MCF 10A (cell line): Measurements from ENCODE around the gene P2RY14. TPM values are rescaled to one million over a fixed set of nuclear protein-coding genes. Genes with fewer than 3 reads are reported as not detected.

Source experiments
- BruUV-seq: library from RNA; stranded (reverse); fragments of 400-500 nt; replicated peaks from 2 replicates; lab custom pipeline; 2021; lab: Mats Ljungman, UMichigan
- CTCF ChIA-PET: fragments of 300-600 bp; sonication (Branson Sonifier 250); formaldehyde crosslinking; extraction: SDS; loops from one replicate; lab custom pipeline; 2021; ENCODE audit warnings: antibody characterized with exemption, inconsistent platforms; lab: Yijun Ruan, JAX
- POLR2A ChIA-PET: fragments of 300-600, 350-650 bp; sonication (Branson Sonifier 250); formaldehyde crosslinking; extraction: SDS; loops from one replicate; lab custom pipeline; 2020; ENCODE audit warnings: antibody characterized with exemption, inconsistent platforms; lab: Yijun Ruan, JAX
- DNase-seq: peaks from one replicate; pipeline ENCODE4 v3.0.0-alpha.2; 2018; ENCODE audit not compliant: unreplicated experiment
- H3K27ac Mint-ChIP-seq: one replicate; pipeline ENCODE4 v1.8.0; 2022; ENCODE audit warnings: mild to moderate bottlenecking, low read depth, mixed read lengths; ENCODE audit not compliant: unreplicated experiment
- H3K27me3 Mint-ChIP-seq: one replicate; pipeline ENCODE4 v1.8.0; 2022; ENCODE audit warnings: mixed read lengths; ENCODE audit not compliant: insufficient read depth, unreplicated experiment
- H3K36me3 Mint-ChIP-seq: one replicate; pipeline ENCODE4 v1.8.0; 2022; ENCODE audit warnings: mild to moderate bottlenecking, moderate library complexity, mixed read lengths; ENCODE audit not compliant: insufficient read depth, unreplicated experiment
- H3K4me1 Mint-ChIP-seq: one replicate; pipeline ENCODE4 v1.8.0; 2022; ENCODE audit warnings: mixed read lengths; ENCODE audit not compliant: insufficient read depth, unreplicated experiment
- H3K4me3 Mint-ChIP-seq: one replicate; pipeline ENCODE4 v1.8.0; 2022; ENCODE audit warnings: mild to moderate bottlenecking, moderate library complexity, mixed read lengths; ENCODE audit not compliant: unreplicated experiment
- H3K9me3 Mint-ChIP-seq: one replicate; pipeline ENCODE4 v1.8.0; 2022; ENCODE audit warnings: mixed read lengths; ENCODE audit not compliant: unreplicated experiment
- CTCF ChIP-seq: fragments of 200-600 bp; IDR thresholded peaks from one replicate; pipeline ENCODE4 v1.8.0; 2022; ENCODE audit warnings: antibody characterized with exemption, mild to moderate bottlenecking; ENCODE audit not compliant: unreplicated experiment
- intact Hi-C: fragments of 100-400 bp; cut with micrococcal nuclease; formaldehyde crosslinking; loops from 2 replicates; pipeline ENCODE4 v1.14.1; 2022
- total RNA-seq: library from RNA; stranded (reverse); gene quantifications from 2 replicates; pipeline ENCODE4 v1.2.3, GENCODE V29; 2022

Gene P2RY14
- total RNA-seq, 1 experiment from 2014 or later = not detected

- no TSS peak for BruUV-seq
- Mint-ChIP-seq H3K4me3 (peak overlapping the region; percentile 60), H3K4me1 (peaks cover 82% of the 10 kb centered on the region), H3K27me3 (no peaks in the 10 kb centered on the region), H3K27ac (peak overlapping the region; percentile 79), H3K9me3 (no peaks in the 10 kb centered on the region), H3K36me3 (peaks cover 58% of the 10 kb centered on the region)
- TF ChIP-seq CTCF = no peak
- DNase-seq = no peak
- intact Hi-C loops = no loop called here
- POLR2A ChIA-PET = interaction anchor here (0.6 to 8.0 kb wide), 7 partner anchors 9 to 331 kb away, joined by 3 to 341 read pairs (median 4); partner anchors contain the start of genes GPR87 and P2RY13
- CTCF ChIA-PET = interaction anchor here (0.5 to 5.6 kb wide), 9 partner anchors 7 to 139 kb away, joined by 3 to 65 read pairs (median 4); partner anchors contain the start of genes GPR87 and P2RY13
These were observed 28.8 kb upstream of the P2RY14 start for GRCh38 chr3:151307131-151307530.

- ChIA-PET POLR2A (interaction anchor here (0.5 to 8.0 kb wide), 18 partner anchors 10 to 572 kb away, joined by 3 to 341 read pairs (median 3); partner anchors contain the start of genes GPR87, P2RY13 and SIAH2), CTCF (interaction anchor here (1.1 to 5.6 kb wide), 9 partner anchors 8 to 532 kb away, joined by 3 to 65 read pairs (median 10); partner anchors contain the start of gene GPR87)
- BruUV-seq = no TSS peak
- H3K27me3 Mint-ChIP-seq = no peaks in the 10 kb centered on the region
- no peak for TF ChIP-seq CTCF
- intact Hi-C loops = no loop called here
- peak overlapping the region; percentile 60 for H3K4me3 Mint-ChIP-seq
- no peaks in the 10 kb centered on the region for H3K9me3 Mint-ChIP-seq
- H3K4me1 Mint-ChIP-seq = peaks cover 90% of the 10 kb centered on the region
- no peak for DNase-seq
- peak overlapping the region; percentile 79 for H3K27ac Mint-ChIP-seq
- H3K36me3 Mint-ChIP-seq = peaks cover 55% of the 10 kb centered on the region
These were observed 27.9 kb upstream of the P2RY14 start for GRCh38 chr3:151306168-151306810.

GRCh38 chr3:151305775-151306151 lies 27.4 kb upstream of the P2RY14 start:
- Mint-ChIP-seq H3K27me3 (no peaks in the 10 kb centered on the region), H3K27ac (peak overlapping the region; percentile 79), H3K4me1 (peaks cover 91% of the 10 kb centered on the region), H3K9me3 (no peaks in the 10 kb centered on the region), H3K4me3 (peak overlapping the region; percentile 60), H3K36me3 (peaks cover 55% of the 10 kb centered on the region)
- intact Hi-C loops = loop anchor here (1.0 kb wide), 1 partner anchor 11 kb away; the partner anchor contains the start of gene GPR87
- no peak for TF ChIP-seq CTCF
- ChIA-PET POLR2A (interaction anchor here (0.5 to 8.0 kb wide), 18 partner anchors 10 to 966 kb away, joined by 3 to 341 read pairs (median 3); partner anchors contain the start of genes GPR87, P2RY13 and SIAH2), CTCF (interaction anchor here (0.7 to 5.6 kb wide), 12 partner anchors 8 to 533 kb away, joined by 3 to 65 read pairs (median 7); partner anchors contain the start of gene GPR87)
- TSS peak; percentile 73 for BruUV-seq
- no peak for DNase-seq
